ENCODE results near the gene IDI1. TPM values are rescaled to one million over a fixed set of nuclear protein-coding genes. Genes with fewer than 3 reads are reported as not detected.
"Not testable (repeated sequence)": the region's sequence is repeated elsewhere in the genome, so short reads cannot be mapped to it uniquely, and the experiment has no call there.

The IDI1 gene
- total and polyA plus RNA-seq, 2 donors, result 40.5 to 44.6 TPM

GRCh38 chr10:1045415-1045814 is 3.5 kb downstream of the IDI1 start:
- Histone ChIP-seq H3K27ac (ENCODE audit: low read depth in 1 of 2, low read length in 1 of 2) (no peak overlapping the region), H3K9me3 (ENCODE audit: control insufficient read depth in 2 of 2, insufficient read depth in 1 of 2, low read length in 1 of 2) (peaks cover 0 to 3% of the 10 kb centered on the region in 2 donors), H3K36me3 (ENCODE audit: control insufficient read depth in 2 of 2, insufficient read depth in 2 of 2, low read length in 1 of 2) (peaks cover 3 to 17% of the 10 kb centered on the region in 2 donors), H3K4me3 (ENCODE audit: low read length in 2 of 2) (no peak overlapping the region), H3K4me1 (ENCODE audit: control insufficient read depth in 2 of 2, insufficient read depth in 2 of 2, low read length in 2 of 2) (peaks cover 8 to 23% of the 10 kb centered on the region in 2 donors), H3K27me3 (ENCODE audit: control insufficient read depth in 2 of 2, insufficient read depth in 1 of 2, low read length in 1 of 2) (no peaks in the 10 kb centered on the region)
- WGBS, result 90% methylated on average over 6 of the region's 6 CpGs
- no peak for DNase-seq (ENCODE audit: low read depth in 6 of 9, low spot score in 9 of 9)

- 96% methylated on average over 4 of the region's 4 CpGs for WGBS
- no peaks in the 10 kb centered on the region for H3K27me3 ChIP-seq (ENCODE audit: control insufficient read depth in 2 of 2, insufficient read depth in 1 of 2, low read length in 1 of 2)
- peaks cover 8 to 21% of the 10 kb centered on the region in 2 donors for H3K4me1 ChIP-seq (ENCODE audit: control insufficient read depth in 2 of 2, insufficient read depth in 2 of 2, low read length in 2 of 2)
- peaks cover 0 to 3% of the 10 kb centered on the region in 2 donors for H3K9me3 ChIP-seq (ENCODE audit: control insufficient read depth in 2 of 2, insufficient read depth in 1 of 2, low read length in 1 of 2)
- H3K4me3 ChIP-seq (ENCODE audit: low read length in 2 of 2), result no peak overlapping the region
- H3K36me3 ChIP-seq (ENCODE audit: control insufficient read depth in 2 of 2, insufficient read depth in 2 of 2, low read length in 1 of 2), result peaks cover 6 to 22% of the 10 kb centered on the region in 2 donors
- DNase-seq (ENCODE audit: low read depth in 6 of 9, low spot score in 9 of 9), result no peak
- no peak overlapping the region for H3K27ac ChIP-seq (ENCODE audit: low read depth in 1 of 2, low read length in 1 of 2)
Observed at GRCh38 chr10:1044964-1045363, 4.0 kb downstream of the IDI1 start.

- no peak overlapping the region for H3K4me3 ChIP-seq (ENCODE audit: low read length in 2 of 2)
- H3K9me3 ChIP-seq (ENCODE audit: control insufficient read depth in 2 of 2, insufficient read depth in 1 of 2, low read length in 1 of 2), result peaks cover 0 to 3% of the 10 kb centered on the region in 2 donors
- H3K36me3 ChIP-seq (ENCODE audit: control insufficient read depth in 2 of 2, insufficient read depth in 2 of 2, low read length in 1 of 2), result peaks cover 6 to 25% of the 10 kb centered on the region in 2 donors
- H3K27ac ChIP-seq (ENCODE audit: low read depth in 1 of 2, low read length in 1 of 2), result peak overlapping the region; percentile 6 to 64
- DNase-seq (ENCODE audit: low read depth in 6 of 9, low spot score in 9 of 9), result no peak
- WGBS, result 89% methylated on average over 4 of the region's 4 CpGs
- H3K4me1 ChIP-seq (ENCODE audit: control insufficient read depth in 2 of 2, insufficient read depth in 2 of 2, low read length in 2 of 2), result peaks cover 8 to 16% of the 10 kb centered on the region in 2 donors
- H3K27me3 ChIP-seq (ENCODE audit: control insufficient read depth in 2 of 2, insufficient read depth in 1 of 2, low read length in 1 of 2), result no peaks in the 10 kb centered on the region
Observed at GRCh38 chr10:1044146-1044545, 4.8 kb downstream of the IDI1 start.

GRCh38 chr10:1043532-1043995 is 5.4 kb downstream of the IDI1 start:
- Histone ChIP-seq H3K36me3 (ENCODE audit: control insufficient read depth in 2 of 2, insufficient read depth in 2 of 2, low read length in 1 of 2) (peaks cover 6 to 25% of the 10 kb centered on the region in 2 donors), H3K4me3 (ENCODE audit: low read length in 2 of 2) (no peak overlapping the region), H3K27ac (ENCODE audit: low read depth in 1 of 2, low read length in 1 of 2) (peak overlapping the region; percentile 36 to 64), H3K9me3 (ENCODE audit: control insufficient read depth in 2 of 2, insufficient read depth in 1 of 2, low read length in 1 of 2) (no peaks in the 10 kb centered on the region), H3K4me1 (ENCODE audit: control insufficient read depth in 2 of 2, insufficient read depth in 2 of 2, low read length in 2 of 2) (peaks cover 8 to 16% of the 10 kb centered on the region in 2 donors), H3K27me3 (ENCODE audit: control insufficient read depth in 2 of 2, insufficient read depth in 1 of 2, low read length in 1 of 2) (no peaks in the 10 kb centered on the region)
- peak in 1 of 9 donors; percentile 56 for DNase-seq (ENCODE audit: low read depth in 6 of 9, low spot score in 9 of 9)
- WGBS, result 44% methylated on average over 12 of the region's 12 CpGs

GRCh38 chr10:1041514-1041913 is 7.4 kb downstream of the IDI1 start:
- DNase-seq (ENCODE audit: low read depth in 6 of 9, low spot score in 9 of 9), result no peak
- Histone ChIP-seq H3K9me3 (ENCODE audit: control insufficient read depth in 2 of 2, insufficient read depth in 1 of 2, low read length in 1 of 2) (no peaks in the 10 kb centered on the region), H3K27me3 (ENCODE audit: control insufficient read depth in 2 of 2, insufficient read depth in 1 of 2, low read length in 1 of 2) (no peaks in the 10 kb centered on the region), H3K36me3 (ENCODE audit: control insufficient read depth in 2 of 2, insufficient read depth in 2 of 2, low read length in 1 of 2) (peaks cover 11 to 40% of the 10 kb centered on the region in 2 donors), H3K4me1 (ENCODE audit: control insufficient read depth in 2 of 2, insufficient read depth in 2 of 2, low read length in 2 of 2) (peaks cover 0 to 10% of the 10 kb centered on the region in 2 donors), H3K4me3 (ENCODE audit: low read length in 2 of 2) (no peak overlapping the region), H3K27ac (ENCODE audit: low read depth in 1 of 2, low read length in 1 of 2) (no peak overlapping the region)
- WGBS, result 98% methylated on average over 9 of the region's 9 CpGs

GRCh38 chr10:1040133-1040532 is 8.8 kb downstream of the IDI1 start:
- WGBS, result 97% methylated on average over 3 of the region's 3 CpGs
- Histone ChIP-seq H3K27me3 (ENCODE audit: control insufficient read depth in 2 of 2, insufficient read depth in 1 of 2, low read length in 1 of 2) (no peaks in the 10 kb centered on the region), H3K4me3 (ENCODE audit: low read length in 2 of 2) (no peak overlapping the region), H3K9me3 (ENCODE audit: control insufficient read depth in 2 of 2, insufficient read depth in 1 of 2, low read length in 1 of 2) (no peaks in the 10 kb centered on the region), H3K4me1 (ENCODE audit: control insufficient read depth in 2 of 2, insufficient read depth in 2 of 2, low read length in 2 of 2) (peaks cover 0 to 10% of the 10 kb centered on the region in 2 donors), H3K27ac (ENCODE audit: low read depth in 1 of 2, low read length in 1 of 2) (no peak overlapping the region), H3K36me3 (ENCODE audit: control insufficient read depth in 2 of 2, insufficient read depth in 2 of 2, low read length in 1 of 2) (peaks cover 11 to 40% of the 10 kb centered on the region in 2 donors)
- DNase-seq (ENCODE audit: low read depth in 6 of 9, low spot score in 9 of 9), result no peak

- DNase-seq (ENCODE audit: low read depth in 6 of 9, low spot score in 9 of 9); H3K4me3 ChIP-seq (ENCODE audit: low read length in 2 of 2); H3K4me1 ChIP-seq (ENCODE audit: control insufficient read depth in 2 of 2, insufficient read depth in 2 of 2, low read length in 2 of 2); H3K27ac ChIP-seq (ENCODE audit: low read depth in 1 of 2, low read length in 1 of 2); H3K9me3 ChIP-seq (ENCODE audit: control insufficient read depth in 2 of 2, insufficient read depth in 1 of 2, low read length in 1 of 2); H3K27me3 ChIP-seq (ENCODE audit: control insufficient read depth in 2 of 2, insufficient read depth in 1 of 2, low read length in 1 of 2): not testable (repeated sequence)
- over 99% methylated on average over 13 of the region's 20 CpGs for WGBS
- peaks cover 11 to 38% of the 10 kb centered on the region in 2 donors for H3K36me3 ChIP-seq (ENCODE audit: control insufficient read depth in 2 of 2, insufficient read depth in 2 of 2, low read length in 1 of 2)
Observed at GRCh38 chr10:1038769-1039168, 10.2 kb downstream of the IDI1 start.

- WGBS, result 97% methylated on average over 11 of the region's 11 CpGs
- Histone ChIP-seq H3K9me3 (ENCODE audit: control insufficient read depth in 2 of 2, insufficient read depth in 1 of 2, low read length in 1 of 2) (no peaks in the 10 kb centered on the region), H3K27ac (ENCODE audit: low read depth in 1 of 2, low read length in 1 of 2) (no peak overlapping the region), H3K36me3 (ENCODE audit: control insufficient read depth in 2 of 2, insufficient read depth in 2 of 2, low read length in 1 of 2) (peaks cover 8 to 24% of the 10 kb centered on the region in 2 donors), H3K4me1 (ENCODE audit: control insufficient read depth in 2 of 2, insufficient read depth in 2 of 2, low read length in 2 of 2) (no peaks in the 10 kb centered on the region), H3K4me3 (ENCODE audit: low read length in 2 of 2) (no peak overlapping the region), H3K27me3 (ENCODE audit: control insufficient read depth in 2 of 2, insufficient read depth in 1 of 2, low read length in 1 of 2) (no peaks in the 10 kb centered on the region)
- DNase-seq (ENCODE audit: low read depth in 6 of 9, low spot score in 9 of 9), result no peak
Observed at GRCh38 chr10:1037098-1037497, 11.8 kb downstream of the IDI1 start.

GRCh38 chr10:1036341-1036791 is 12.6 kb downstream of the IDI1 start:
- WGBS, result 90% methylated on average over 14 of the region's 14 CpGs
- no peaks in the 10 kb centered on the region for H3K4me1 ChIP-seq (ENCODE audit: control insufficient read depth in 2 of 2, insufficient read depth in 2 of 2, low read length in 2 of 2)
- DNase-seq (ENCODE audit: low read depth in 6 of 9, low spot score in 9 of 9), result no peak
- H3K27ac ChIP-seq (ENCODE audit: low read depth in 1 of 2, low read length in 1 of 2), result no peak overlapping the region
- no peaks in the 10 kb centered on the region for H3K27me3 ChIP-seq (ENCODE audit: control insufficient read depth in 2 of 2, insufficient read depth in 1 of 2, low read length in 1 of 2)
- peaks cover 8 to 23% of the 10 kb centered on the region in 2 donors for H3K36me3 ChIP-seq (ENCODE audit: control insufficient read depth in 2 of 2, insufficient read depth in 2 of 2, low read length in 1 of 2)
- no peaks in the 10 kb centered on the region for H3K9me3 ChIP-seq (ENCODE audit: control insufficient read depth in 2 of 2, insufficient read depth in 1 of 2, low read length in 1 of 2)
- no peak overlapping the region for H3K4me3 ChIP-seq (ENCODE audit: low read length in 2 of 2)

All from thymus (tissue), 11 donors.